Renal cortex interstitium (tissue), 11 donors: ENCODE measurements around the gene KAZN. TPM values are rescaled to one million over a fixed set of nuclear protein-coding genes. Genes with fewer than 3 reads are reported as not detected.
A peak's percentile ranks its signal among the peaks of the same experiment; 100 is the strongest.

Experiments
- DNase-seq, 11 donors: peaks; one replicate each; pipeline ENCODE4 v3.0.0-alpha.2; 2013; ENCODE audit warnings: low read depth in 9 of 11, low spot score in 4 of 11; ENCODE audit errors: extremely low read depth in 1 of 11
- polyA plus RNA-seq, 3 donors: library from polyadenylated mRNA; unstranded; fragments of 120-200 nt; gene quantifications; one replicate each; pipeline ENCODE4 v1.2.1, GENCODE V29; 2013; ENCODE audit not compliant: insufficient read length in 3 of 3

Gene KAZN
- polyA plus RNA-seq, 3 donors, result 32.3 to 43.3 (median 34.6) TPM

GRCh38 chr1:15146971-15147376, 548.5 kb downstream of the KAZN start:
- no peak for DNase-seq

- no peak for DNase-seq
These were observed 549.5 kb downstream of the KAZN start for GRCh38 chr1:15148004-15148403.

GRCh38 chr1:15148475-15148874, 550.0 kb downstream of the KAZN start:
- DNase-seq, result no peak

- DNase-seq, result no peak
These were observed 550.5 kb downstream of the KAZN start for GRCh38 chr1:15148941-15149340.

DNA sequence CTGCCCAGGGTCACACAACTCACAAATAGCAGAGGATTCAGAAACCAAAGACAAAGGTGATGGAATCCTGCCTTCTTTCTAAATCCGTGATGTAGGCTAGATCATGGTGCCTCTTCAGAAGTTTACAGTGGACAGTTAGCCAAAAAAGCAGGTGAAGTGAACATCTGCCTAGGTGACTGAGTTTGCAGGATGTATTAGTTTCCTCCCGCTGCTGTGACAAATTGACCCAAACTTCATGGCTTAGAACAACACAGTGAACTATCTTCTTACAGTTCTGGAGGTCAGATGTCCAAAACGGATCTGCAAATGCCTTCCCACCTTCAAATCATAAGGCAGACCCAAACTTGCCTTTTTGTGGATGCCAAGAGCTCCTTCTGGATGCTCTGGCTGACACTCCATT, 551.9 kb downstream of the KAZN start:
- DNase-seq, result no peak

DNA sequence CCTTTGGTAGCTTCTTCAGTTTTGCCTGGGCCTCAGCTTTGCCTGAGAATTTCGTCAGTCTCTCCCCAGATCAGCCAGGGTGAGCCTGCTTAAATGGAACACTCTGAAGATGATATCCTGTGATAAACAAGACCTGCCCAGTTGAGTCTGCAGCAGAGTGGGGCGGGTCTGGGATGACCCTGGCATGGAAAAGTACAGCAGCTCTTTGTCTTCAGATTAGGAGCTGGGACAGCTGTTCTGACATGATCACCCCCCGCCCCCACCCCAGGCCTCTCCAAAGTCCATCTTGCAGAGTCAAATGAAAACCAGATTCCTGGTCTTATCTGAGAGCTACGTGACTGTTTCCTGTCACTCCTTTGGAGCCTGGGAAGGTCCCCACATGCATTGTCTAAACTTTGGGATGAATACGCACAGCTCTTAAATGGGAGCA, 552.9 kb downstream of the KAZN start:
- DNase-seq, result no peak

DNA sequence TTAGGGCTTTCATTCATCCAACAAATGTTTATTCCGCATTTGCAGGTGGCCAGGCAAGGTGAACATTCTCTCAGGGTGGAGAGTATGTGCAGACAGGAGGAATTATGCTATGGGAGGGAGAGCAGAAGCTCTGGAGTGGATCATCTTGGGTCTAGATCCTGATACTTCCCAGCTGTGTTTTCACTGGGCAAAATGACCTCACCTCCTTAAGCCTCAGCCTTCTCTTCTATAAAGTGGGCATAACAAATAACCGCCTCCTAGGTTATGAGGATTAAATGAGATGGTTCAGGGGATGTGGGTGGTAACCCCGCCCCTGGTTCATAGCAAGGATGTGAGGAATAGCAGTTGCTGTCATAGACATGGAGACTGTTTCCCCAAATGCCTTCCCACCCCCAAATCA, 553.4 kb downstream of the KAZN start:
- DNase-seq, result no peak

GRCh38 chr1:15152318-15153183, 554.1 kb downstream of the KAZN start:
- peak; percentile 69 to 91 (median 84) for DNase-seq

DNA sequence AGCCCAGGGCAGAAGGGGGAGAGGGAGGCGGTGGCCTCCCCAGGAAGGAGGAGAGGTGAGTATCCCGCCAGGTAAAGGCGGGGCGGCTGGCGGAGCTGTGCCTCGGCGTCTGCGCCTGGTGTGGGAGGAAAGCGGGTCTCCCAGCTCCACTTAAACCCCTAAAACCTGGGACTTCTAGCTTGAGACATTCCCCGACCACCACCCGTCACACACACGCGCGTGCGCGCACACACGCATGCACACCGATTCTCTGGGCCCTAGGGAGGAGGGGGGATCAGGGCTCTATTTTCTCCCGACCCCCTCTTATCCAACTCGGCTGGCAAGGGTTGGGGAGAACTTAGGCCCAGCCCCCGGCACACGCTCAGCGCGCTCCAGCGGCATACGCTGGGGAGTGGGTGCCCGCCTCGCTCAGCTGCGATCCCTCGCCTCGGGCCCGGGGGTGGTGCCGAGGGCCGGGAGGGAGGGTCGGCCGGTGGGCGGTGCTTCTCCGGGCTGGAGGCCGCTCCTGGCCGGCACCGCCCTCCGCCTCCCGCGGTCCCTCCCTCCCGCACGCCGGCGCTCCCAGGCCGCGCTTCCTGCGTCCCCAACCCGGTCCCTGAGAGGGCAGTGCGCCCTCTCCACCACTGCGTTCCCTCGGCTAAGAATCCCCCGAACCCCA, 554.8 kb downstream of the KAZN start, which contains the start of gene TMEM51:
TMEM51 (plus strand) TSS at position 564 of the 658 bp plus-strand sequence. CDS start 61,341 bp downstream, outside the sequence.
- peak; percentile 58 to 85 (median 79) for DNase-seq

GRCh38 chr1:15153842-15154479, 555.5 kb downstream of the KAZN start:
- peak in 2 of 11 donors; percentile 55 to 57 for DNase-seq

DNA sequence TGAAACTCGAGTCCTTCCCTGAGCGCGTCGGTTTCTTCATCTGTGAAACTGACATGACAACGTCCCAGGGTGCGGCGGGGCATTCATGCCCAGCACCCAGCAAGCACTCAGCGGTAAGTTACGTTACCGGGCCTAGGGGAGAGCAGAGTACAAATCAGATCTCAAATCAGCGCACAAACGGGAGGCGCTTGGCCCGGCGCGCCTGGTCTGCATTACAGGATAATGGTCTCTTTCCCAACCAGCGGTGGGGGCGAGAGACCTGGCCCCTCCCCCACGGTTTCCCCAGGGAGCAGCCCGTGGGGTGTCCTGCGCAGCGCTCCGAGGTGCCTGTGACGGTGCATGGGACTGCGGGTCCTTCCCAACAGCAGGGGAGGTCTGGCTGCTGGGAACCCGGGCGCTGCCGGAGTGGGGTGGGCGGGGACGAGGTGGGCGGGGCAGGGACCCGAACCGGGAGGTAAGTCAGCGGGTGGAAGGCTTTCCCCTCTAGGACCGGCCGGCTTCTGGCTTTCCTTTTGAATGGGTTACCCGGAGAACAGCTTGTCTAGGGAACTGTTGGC, 556.1 kb downstream of the KAZN start:
- DNase-seq, result no peak

DNA sequence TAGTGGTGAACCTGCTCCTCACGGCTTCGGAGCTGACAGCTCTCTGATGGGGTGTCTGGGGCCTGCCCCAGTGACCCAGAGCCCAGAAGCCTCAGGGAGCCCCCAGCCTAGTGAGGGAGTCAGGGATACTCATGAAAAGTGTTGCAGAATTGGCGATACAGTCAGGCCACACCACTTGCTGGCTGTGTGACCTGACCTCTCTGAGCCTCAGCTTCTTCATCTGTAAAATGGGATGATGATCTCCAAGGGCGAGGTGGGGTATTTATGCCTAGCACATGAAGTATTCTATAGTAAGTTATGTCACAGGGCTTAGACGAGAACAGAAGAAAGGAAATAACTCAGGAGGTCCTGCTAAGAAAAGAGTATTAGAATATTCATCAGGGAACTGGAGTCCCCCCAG, 556.7 kb downstream of the KAZN start:
- no peak for DNase-seq

- DNase-seq, result no peak
These were observed 557.6 kb downstream of the KAZN start for GRCh38 chr1:15155888-15156741.

DNA sequence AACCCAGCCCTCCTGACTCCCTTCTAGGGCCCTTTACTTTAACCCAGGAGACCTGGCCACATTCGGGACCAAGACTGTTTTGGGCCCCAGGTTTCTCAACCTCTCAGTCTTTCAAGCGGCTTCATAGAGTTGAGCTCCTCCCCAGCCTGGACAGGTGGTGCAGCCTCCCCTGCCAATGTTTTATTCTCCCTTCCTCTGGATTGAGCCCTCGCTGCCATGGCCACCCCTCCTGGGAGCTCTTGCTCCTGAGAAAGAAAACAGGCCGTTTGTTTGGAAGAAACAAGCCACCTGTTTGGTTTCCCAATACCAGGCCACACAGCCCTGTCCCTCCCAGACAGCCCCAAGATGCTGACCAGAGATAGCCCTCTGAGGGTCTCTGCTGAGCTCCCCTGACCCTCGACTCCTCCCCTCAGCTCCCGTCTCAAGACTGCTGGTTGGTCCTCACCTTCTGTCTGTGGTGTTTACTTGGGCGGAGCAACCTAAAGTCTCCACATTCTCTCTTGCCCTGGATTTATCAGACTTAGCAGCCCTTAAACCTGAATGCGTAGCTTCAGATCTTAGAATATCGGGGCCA, 558.4 kb downstream of the KAZN start:
- no peak for DNase-seq

- DNase-seq, result no peak
These were observed 559.3 kb downstream of the KAZN start for GRCh38 chr1:15157524-15158399.

GRCh38 chr1:15158506-15159165, 560.2 kb downstream of the KAZN start:
- DNase-seq, result no peak

- no peak for DNase-seq
These were observed 560.7 kb downstream of the KAZN start for GRCh38 chr1:15159166-15159555.
